ENCODE data around the gene ATAD1.

The ATAD1 gene

DNA sequence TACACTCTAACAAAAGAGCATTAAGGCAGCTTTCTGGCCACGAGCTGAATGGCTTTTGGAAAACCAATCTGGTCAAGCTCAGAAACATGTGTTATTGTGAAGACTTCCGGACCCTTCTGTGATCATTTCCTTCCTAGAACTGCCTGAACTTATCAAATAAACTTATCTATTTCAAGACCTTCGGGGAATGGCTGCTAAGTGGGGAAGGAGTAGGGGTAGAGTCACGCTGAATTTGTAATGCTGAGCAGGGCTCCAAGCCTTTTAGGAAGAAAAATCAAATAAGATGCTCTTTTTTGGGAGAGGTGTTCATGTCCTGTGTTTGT, 101.7 kb downstream of the ATAD1 start:
- Histone ChIP-seq H3K4me3 (ENCODE audit: severe bottlenecking) (no peak overlapping the region), H3K4me1 (ENCODE audit: insufficient read depth, poor library complexity, severe bottlenecking) (no peaks in the 10 kb centered on the region), H3K27ac (ENCODE audit: poor library complexity, severe bottlenecking) (no peak overlapping the region), H3K9me3 (ENCODE audit: severe bottlenecking) (no peaks in the 10 kb centered on the region), H3K27me3 (ENCODE audit: insufficient read depth, poor library complexity, severe bottlenecking) (no peaks in the 10 kb centered on the region), H3K36me3 (ENCODE audit: low read depth) (no peaks in the 10 kb centered on the region)
- ATAC-seq (ENCODE audit: low read depth): no peak
- TF ChIP-seq, protein P1, sequence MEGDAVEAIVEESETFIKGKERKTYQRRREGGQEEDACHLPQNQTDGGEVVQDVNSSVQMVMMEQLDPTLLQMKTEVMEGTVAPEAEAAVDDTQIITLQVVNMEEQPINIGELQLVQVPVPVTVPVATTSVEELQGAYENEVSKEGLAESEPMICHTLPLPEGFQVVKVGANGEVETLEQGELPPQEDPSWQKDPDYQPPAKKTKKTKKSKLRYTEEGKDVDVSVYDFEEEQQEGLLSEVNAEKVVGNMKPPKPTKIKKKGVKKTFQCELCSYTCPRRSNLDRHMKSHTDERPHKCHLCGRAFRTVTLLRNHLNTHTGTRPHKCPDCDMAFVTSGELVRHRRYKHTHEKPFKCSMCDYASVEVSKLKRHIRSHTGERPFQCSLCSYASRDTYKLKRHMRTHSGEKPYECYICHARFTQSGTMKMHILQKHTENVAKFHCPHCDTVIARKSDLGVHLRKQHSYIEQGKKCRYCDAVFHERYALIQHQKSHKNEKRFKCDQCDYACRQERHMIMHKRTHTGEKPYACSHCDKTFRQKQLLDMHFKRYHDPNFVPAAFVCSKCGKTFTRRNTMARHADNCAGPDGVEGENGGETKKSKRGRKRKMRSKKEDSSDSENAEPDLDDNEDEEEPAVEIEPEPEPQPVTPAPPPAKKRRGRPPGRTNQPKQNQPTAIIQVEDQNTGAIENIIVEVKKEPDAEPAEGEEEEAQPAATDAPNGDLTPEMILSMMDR (IDR thresholded peaks at IDR 0.05; ENCODE audit: poor library complexity, severe bottlenecking): no peak
- DNase-seq (ENCODE audit: low spot score): no peak

- Histone ChIP-seq H3K36me3 (ENCODE audit: low read depth) (no peaks in the 10 kb centered on the region), H3K4me1 (ENCODE audit: insufficient read depth, poor library complexity, severe bottlenecking) (no peaks in the 10 kb centered on the region), H3K27me3 (ENCODE audit: insufficient read depth, poor library complexity, severe bottlenecking) (no peaks in the 10 kb centered on the region), H3K27ac (ENCODE audit: poor library complexity, severe bottlenecking) (no peak overlapping the region), H3K4me3 (ENCODE audit: severe bottlenecking) (no peak overlapping the region), H3K9me3 (ENCODE audit: severe bottlenecking) (no peaks in the 10 kb centered on the region)
- TF ChIP-seq, protein P1 (IDR thresholded peaks at IDR 0.05; ENCODE audit: poor library complexity, severe bottlenecking): no peak
- no peak for ATAC-seq (ENCODE audit: low read depth)
- DNase-seq (ENCODE audit: low spot score): no peak
These were observed 102.3 kb downstream of the ATAD1 start for GRCh38 chr10:87715552-87716347.

DNA sequence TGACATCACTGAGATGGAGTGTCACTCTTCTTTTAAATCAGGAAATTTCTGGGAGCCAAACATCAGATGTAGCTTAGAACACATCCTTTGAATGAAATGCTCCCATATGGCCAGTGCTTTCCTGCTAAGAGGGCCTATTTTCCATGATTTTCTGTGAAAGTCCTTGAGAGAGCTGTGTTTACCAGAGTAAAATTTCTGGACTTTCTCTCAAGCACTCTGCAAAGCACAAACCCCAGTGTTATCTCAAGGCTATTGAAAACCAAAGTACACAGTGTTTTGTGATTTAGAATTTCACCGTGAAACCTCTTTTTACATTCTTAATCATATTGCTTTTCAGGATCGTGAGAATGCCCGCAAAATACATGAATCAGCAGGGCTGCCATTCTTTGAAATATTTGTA, 104.3 kb downstream of the ATAD1 start:
- Histone ChIP-seq H3K9me3 (ENCODE audit: severe bottlenecking) (no peaks in the 10 kb centered on the region), H3K4me3 (ENCODE audit: severe bottlenecking) (no peak overlapping the region), H3K27me3 (ENCODE audit: insufficient read depth, poor library complexity, severe bottlenecking) (no peaks in the 10 kb centered on the region), H3K36me3 (ENCODE audit: low read depth) (no peaks in the 10 kb centered on the region), H3K4me1 (ENCODE audit: insufficient read depth, poor library complexity, severe bottlenecking) (no peaks in the 10 kb centered on the region), H3K27ac (ENCODE audit: poor library complexity, severe bottlenecking) (no peak overlapping the region)
- TF ChIP-seq, protein P1 (IDR thresholded peaks at IDR 0.05; ENCODE audit: poor library complexity, severe bottlenecking): no peak
- ATAC-seq (ENCODE audit: low read depth) (no peak), DNase-seq (ENCODE audit: low spot score) (no peak)

- H3K4me3 ChIP-seq (ENCODE audit: severe bottlenecking): no peak overlapping the region
- no peaks in the 10 kb centered on the region for H3K9me3 ChIP-seq (ENCODE audit: severe bottlenecking)
- DNase-seq (ENCODE audit: low spot score) (no peak), ATAC-seq (ENCODE audit: low read depth) (no peak)
- H3K36me3 ChIP-seq (ENCODE audit: low read depth): no peaks in the 10 kb centered on the region
- no peaks in the 10 kb centered on the region for H3K4me1 ChIP-seq (ENCODE audit: insufficient read depth, poor library complexity, severe bottlenecking)
- no peak overlapping the region for H3K27ac ChIP-seq (ENCODE audit: poor library complexity, severe bottlenecking)
- TF ChIP-seq, protein P1 (IDR thresholded peaks at IDR 0.05; ENCODE audit: poor library complexity, severe bottlenecking): no peak
- H3K27me3 ChIP-seq (ENCODE audit: insufficient read depth, poor library complexity, severe bottlenecking): no peaks in the 10 kb centered on the region
These were observed 105.0 kb downstream of the ATAD1 start for GRCh38 chr10:87712913-87713616.

DNA sequence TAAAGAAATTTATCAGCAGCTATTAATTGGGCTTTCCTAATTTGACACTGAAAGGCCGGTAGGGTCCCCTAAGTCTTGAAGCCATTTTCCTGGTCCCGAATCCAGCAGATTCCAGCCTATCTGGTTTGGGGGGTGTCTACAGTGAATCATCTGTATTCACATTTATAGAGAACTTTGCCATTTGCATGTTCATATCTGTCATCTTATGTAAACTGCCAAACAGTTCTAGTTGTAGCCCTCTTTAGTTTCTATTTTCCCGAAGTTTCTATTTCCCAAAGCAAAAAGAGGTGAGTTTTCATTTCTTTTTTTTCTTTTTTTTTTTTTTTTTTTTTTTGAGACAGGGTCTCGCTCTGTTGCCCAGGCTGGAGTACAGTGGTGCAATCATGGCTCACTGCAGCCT, 110.8 kb downstream of the ATAD1 start:
- ATAC-seq (ENCODE audit: low read depth): no peak

More for the DNA sequence above, 110.8 kb downstream of the ATAD1 start:
- Histone ChIP-seq H3K27me3 (ENCODE audit: insufficient read depth, poor library complexity, severe bottlenecking) (no peaks in the 10 kb centered on the region), H3K4me1 (ENCODE audit: insufficient read depth, poor library complexity, severe bottlenecking) (peaks cover 9% of the 10 kb centered on the region), H3K36me3 (ENCODE audit: low read depth) (no peaks in the 10 kb centered on the region), H3K27ac (ENCODE audit: poor library complexity, severe bottlenecking) (no peak overlapping the region), H3K9me3 (ENCODE audit: severe bottlenecking) (no peaks in the 10 kb centered on the region), H3K4me3 (ENCODE audit: severe bottlenecking) (no peak overlapping the region)
- DNase-seq (ENCODE audit: low spot score): no peak
- TF ChIP-seq, protein P1 (IDR thresholded peaks at IDR 0.05; ENCODE audit: poor library complexity, severe bottlenecking): no peak
